Fibroblast of peridontal ligament (primary cell): ENCODE measurements around the gene RAB13.
A peak's percentile ranks its signal among the peaks of the same experiment; 100 is the strongest.
"Not testable (repeated sequence)": the region's sequence is repeated elsewhere in the genome, so short reads cannot be mapped to it uniquely, and the experiment has no call there.

Source experiments
- DNase-seq: peaks from one replicate; pipeline ENCODE4 v3.0.0-alpha.2; 2010; ENCODE audit errors: extremely low read depth

RAB13 gene

DNA sequence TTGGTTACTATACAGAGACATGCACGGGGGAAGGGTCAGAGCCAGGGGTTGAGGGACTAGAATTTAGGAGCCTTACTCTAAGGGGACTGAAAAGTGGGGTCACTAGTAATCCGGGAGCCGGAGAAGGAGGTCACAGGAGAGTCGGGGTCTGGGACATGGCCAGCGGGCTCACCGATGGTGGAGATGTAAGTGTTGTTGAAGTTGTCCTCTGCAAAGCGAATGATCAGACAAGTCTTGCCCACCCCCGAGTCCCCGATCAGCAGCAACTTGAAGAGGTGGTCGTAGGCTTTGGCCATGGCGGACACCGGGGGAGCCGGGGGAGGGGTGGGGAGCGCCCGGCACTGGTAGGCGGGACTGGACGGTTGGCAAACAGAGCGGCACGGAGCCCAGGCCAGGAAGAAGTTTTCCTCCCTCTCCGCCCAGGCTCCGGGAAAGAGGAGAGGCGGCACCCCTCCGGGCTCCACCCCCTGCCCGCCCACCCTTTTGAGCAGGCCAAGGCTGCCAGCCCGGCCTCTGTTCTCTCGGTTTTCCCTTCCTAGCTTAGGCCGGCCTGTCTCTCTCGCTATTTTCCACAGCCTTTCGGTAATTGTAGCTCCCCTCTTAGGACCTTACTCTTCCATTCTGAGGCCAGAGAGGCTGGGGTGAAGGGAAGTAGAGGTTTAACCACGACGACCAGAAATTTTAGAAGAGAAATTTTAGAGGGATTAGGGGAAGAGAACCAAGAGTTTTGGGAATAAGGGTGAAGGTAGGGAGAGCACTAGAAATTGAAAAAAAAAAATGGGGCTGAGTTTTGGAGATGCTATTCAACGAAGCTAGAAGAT is at the start of gene RAB13:
Gene RAB13 (minus strand): TSS at position 399 of the 821 bp plus-strand sequence. CDS start 103 bp downstream, at position 296.
- DNase-seq: peak; percentile 82

DNA sequence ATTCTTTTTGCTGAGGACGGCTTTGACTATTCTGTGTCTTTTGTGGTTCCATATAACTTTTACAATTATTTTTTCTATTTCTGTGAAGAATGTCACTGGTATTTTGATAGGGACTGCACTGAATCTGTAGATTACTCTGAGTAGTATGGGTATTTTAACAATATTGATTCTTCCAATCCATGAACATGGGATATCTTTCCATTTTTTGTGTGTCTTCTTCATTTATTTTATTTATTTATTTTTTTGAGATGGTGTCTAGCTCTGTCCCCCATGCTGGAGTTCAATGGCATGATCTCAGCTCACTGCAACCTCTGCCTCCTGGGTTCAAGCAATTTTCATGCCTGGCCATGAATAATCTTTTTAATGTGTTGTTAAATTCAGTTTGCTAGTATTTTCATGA is 47.6 kb upstream of the RAB13 start:
- DNase-seq: not testable (repeated sequence)

DNA sequence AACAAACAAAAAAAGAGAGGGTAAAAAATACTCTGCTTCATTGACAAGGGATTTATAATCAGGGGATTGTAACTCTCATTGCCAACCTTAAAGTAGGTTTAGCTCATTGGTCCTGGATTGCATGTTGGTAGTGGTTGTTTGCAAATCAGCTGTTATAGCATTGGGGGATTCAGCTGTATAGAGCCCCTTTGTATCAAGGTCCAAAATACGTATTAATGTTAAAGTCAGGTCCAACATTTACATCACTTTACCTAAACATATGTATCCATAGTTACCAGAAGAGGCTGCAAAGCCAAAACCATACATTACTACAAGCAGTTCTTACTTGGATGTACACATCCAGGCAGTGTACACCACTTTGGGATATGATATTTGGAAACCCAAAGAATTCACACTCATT is 33.8 kb upstream of the RAB13 start:
- DNase-seq: no peak

DNA sequence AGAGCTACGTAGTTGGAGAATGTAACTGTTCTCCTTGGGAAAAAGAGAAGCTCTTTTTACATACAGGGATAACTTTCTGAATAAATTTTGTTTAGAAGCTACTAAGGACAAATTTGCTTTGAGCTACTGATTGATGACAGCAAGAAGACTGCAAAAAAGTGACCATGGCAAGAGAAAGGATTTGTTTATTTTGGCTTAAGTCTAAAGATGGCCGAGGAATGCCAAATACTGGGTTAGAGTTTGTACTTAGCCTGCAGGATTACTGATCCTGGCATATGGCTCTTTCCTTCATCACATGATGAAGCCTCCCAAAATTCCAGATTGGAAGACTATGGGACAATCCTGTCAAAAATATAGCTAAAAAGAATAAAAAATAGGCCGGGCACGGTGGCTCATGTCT is 33.1 kb upstream of the RAB13 start:
- DNase-seq: no peak

DNA sequence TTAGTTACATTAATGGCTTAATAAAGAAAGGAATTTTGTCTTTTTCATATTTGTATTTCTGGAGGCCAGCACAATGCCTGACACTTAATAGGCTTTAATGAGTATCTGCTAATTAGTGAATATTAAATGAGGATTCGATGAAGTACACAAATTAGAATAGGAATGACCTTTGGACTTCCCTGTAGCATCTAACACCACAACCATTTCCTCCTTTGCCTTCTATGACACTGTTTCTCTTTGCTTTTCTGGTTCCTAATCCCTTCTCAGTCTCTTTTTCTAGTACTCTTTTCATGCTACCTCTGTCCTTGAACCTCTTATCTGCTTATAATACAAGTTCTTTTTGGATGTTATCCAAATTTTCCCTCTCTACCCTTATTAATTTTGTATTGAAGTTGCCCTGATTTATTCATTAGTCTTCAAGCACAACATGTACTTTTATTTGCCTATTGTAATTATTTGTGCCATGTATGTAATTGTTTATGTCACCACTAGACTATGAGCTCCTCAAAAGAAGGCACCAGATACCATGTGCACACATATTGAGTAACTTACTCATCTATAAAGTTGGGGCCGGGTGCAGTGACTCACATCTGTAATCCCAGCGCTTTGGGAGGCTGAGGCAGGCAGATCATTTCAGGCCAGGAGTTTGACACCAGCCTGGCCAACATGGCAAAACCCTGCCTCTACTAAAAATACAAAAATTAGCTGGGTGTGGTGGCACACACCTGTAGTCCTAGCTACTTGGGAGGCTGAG is 28.2 kb upstream of the RAB13 start:
- peak; percentile 65 for DNase-seq

DNA sequence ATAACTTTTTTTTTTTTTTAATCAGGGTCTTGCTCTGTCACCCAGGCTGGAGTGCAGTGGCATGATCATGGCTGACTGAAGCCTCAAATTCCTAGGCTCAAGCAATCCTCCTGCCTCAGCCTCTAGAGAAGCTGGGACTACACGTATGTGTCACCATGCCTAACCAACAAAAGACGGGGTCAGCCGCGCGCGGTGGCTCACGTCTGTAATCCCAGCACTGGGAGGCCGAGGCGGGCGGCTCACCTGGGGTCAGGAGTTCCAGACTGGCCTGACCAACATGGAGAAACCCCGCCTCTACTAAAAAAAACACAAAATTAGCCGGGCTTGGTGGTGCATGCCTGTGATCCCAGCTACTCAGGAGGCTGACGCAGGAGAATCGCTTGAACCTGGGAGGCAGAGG is 26.4 kb upstream of the RAB13 start:
- DNase-seq: not testable (repeated sequence)

DNA sequence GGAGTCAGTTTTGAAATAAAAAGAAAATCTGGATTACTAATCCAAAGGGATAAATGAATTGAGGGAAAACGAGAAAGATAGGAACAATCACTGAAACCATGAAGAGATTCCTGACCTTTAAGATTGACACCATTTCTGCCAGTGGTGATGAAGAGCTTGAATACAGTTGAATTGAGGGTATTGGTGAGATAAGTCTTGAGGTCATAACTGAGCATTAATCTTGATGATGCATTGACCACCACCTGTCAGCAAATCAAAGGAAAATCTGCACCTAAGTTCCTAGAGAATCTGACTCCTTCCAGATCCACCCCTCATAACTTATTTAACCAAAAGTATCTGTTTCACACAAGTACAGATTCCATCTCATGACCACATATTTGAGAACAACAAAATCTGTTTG is 26.0 kb upstream of the RAB13 start:
- DNase-seq: no peak

DNA sequence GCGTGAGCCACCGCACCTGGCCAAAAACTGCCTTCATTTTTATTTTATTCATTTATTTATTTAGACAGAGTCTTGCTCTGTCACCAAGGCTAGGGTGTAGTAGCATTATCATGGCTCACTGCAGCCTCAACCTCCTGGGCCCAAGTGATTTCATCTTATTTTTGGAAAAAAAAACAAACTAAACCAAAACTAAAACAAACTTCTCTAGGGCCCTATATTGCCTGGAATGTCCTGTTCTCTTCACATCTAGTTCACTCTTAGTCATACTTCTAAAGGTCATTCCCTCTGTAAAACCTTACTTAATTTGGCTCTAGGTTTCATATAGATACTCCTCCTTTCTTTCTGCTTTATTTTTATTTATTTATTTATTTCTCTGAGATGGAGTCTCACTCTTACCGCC is 20.0 kb upstream of the RAB13 start:
- DNase-seq: peak; percentile 81

DNA sequence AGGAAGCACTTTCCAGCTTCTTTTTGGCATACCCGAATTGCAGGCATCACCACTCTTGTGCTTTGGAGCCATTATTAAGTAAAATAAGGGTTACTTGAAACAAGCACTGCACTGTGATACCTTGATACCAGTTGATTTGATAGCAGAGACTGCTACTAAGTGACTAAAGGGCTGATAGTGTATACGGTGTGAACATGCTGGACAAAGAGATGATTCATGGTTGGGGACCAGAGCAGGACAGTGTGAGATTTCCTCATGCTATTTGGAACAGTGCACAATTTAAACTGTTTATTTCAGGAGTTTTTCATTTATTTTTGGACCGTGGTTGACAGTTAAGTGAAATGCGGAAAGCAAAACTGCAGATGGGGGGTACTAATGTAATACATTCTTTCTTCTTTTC is 14.3 kb upstream of the RAB13 start:
- no peak for DNase-seq

DNA sequence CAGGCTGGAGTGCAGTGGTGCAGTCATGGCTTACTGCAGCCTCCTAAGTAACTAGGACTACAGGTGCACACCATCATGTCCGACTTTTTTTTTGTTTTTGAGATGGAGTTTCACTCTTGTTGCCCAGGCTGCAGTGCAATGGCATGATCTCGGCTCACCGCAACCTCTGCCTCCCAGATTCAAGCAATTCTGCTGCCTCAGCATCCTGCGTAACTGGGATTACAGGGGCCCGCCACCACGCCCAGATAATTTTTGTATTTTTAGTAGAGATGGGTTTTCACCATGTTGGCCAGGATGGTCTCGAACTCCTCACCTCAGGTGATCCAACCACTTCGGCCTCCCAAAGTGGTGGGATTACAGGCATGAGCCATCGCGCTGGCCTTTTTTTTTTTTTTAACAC is 10.7 kb upstream of the RAB13 start:
- not testable (repeated sequence) for DNase-seq

DNA sequence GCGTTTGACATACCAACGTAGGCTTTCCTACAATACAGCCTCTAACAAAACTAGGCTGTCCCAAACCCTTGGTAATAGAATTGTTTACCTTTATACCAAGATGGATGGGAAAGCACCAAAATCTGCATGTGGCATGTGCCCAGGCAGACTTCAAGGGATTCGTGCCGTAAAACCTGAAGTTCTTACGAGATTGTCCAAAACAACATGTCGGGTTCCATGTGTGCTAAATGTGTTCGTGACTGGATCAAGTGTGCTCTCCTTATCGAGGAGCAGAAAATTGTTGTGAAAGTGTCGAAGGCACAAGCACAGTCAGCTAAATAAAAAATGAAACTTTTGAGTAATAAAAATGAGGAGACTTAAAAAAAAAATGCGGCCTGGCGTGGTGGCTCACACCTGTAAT is 9.5 kb upstream of the RAB13 start:
- DNase-seq: no peak

DNA sequence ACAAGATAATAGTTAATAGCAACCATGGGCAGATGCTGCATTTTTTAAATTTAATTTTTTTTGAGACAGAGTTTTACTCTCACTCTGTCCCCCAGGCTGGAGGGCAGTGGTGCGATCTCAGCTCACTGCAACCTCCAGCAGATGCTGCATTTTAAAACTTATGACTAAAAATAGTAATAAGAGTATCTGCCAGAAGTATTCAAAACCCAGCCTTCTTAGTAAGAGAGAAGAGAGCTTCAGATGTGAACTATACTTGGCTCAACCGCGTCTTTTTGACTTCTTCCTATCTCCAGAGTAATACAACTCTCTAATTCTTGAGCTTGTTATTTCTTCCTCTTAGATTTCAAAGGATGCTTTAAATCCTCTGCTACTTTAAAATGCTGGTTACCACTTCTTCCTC is 9.1 kb upstream of the RAB13 start:
- DNase-seq: no peak

DNA sequence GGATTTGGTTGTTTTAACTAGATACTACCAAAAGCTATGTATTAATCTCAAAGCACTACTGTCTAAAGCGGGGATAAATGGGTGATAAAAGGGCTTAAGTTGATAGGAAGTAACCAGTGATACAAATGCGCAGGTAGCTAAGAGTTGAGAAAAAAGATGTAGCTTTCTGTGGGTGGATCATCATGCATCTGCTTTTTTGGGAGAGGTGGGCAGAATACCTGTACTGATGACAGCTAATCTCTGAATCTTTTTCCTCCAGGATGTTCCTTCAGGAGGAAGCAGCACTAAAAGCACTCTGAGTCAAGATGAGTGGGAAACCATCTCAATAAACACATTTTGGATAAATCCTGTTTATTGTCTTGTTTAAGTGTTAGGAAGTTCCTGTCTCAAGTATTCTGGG is 5.7 kb upstream of the RAB13 start:
- DNase-seq: no peak

DNA sequence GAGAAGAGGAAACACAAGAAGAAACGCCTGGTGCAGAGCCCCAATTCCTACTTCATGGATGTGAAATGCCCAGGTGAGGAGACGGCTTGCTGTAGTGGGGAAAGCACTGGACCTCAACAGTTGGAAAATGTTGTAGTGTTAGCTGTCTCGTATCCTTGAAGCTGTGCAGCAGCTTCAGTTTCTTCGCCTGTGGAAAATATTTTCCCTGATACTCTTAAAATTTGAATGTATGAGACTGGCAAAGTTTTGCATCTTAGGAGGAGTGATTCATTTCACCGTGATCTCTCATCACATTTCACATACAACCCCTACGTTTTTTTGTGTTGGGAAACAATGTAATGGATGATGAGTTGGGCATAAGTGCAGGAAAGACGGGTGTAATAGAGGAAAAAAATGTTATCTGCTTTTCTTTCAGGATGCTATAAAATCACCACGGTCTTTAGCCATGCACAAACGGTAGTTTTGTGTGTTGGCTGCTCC is 5.1 kb upstream of the RAB13 start:
- no peak for DNase-seq

DNA sequence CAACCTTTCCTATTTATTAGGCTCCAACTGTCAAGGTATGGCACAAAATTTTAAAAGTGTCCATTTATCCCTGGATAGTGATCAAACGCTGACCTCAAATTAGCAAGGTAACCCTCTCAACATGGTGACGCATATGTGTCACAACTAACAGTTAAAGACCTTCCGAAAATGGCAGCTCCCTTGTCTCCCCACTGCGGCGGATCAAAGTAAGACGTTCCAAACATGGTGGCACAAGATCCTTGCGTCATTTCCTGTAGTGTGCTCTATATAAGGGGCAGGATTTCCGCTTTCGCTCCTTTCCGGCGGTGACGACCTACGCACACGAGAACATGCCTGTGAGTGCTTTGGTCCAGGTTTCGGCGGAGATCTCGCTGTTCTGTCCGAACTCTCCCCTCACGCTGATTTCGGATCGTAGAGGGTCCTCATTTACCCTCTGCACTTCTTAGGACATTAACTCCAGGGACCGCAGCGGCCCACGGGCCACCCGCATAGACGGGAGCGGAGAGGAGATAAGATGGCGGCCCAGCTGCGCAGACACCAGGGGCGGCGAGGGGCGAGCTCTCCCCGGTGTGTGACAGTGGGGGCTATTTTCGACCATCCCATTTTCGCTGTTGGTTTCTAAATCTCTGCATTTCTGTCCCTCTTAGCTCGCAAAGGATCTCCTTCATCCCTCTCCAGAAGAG is 4.5 kb upstream of the RAB13 start, which contains the start of gene RPS27:
Gene RPS27 (plus strand): TSS at position 295 of the 683 bp plus-strand sequence. CDS start 35 bp downstream, at position 330.
- peak; percentile 99 for DNase-seq

DNA sequence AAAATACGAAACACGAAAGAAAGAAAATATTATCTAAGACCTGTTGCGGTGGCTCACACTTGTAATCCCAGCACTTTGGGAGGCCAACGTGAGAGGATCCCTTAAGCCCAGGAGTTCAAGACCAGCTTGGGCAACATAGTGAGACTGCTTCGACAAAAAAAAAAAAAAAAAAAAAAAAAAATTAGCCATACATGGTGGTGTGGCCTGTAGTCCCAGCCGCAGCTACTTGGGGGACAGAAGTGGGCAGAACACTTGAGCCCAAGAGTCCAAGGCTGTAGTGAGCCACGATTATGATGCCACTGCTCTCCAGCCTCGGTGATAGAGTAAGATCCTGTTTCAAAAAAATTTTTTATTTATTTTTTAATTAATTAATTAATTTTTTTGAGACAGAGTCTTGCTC is 1.5 kb upstream of the RAB13 start:
- DNase-seq: no peak

DNA sequence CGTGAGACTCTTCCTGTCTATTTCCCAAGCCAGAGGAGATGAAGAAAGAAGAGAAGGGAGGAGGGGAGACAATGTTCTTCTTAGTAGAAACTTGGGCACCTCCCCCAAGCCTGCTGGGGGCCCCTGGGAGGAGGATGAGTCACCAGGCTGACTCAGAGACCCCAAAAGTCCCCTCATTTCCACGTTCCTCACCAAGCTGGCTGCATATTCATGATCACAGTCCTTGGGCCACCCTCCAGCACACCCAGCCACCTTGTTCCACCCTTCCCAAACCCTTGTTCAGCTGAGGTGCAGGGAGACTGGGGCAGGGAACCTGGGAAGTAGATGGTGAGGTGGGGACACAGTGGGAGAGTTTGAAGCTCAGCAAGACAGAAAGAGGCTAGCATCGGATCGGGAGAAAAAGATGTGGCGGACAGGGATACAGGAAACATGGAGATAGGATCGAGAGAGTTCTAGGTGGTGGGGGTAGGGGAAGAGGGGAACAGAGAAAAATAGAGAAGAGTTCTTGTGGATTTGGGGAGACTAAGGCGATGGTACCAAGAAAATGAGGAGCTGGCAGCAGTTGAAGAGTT is 712 bp downstream of the RAB13 start:
- DNase-seq: peak; percentile 79

DNA sequence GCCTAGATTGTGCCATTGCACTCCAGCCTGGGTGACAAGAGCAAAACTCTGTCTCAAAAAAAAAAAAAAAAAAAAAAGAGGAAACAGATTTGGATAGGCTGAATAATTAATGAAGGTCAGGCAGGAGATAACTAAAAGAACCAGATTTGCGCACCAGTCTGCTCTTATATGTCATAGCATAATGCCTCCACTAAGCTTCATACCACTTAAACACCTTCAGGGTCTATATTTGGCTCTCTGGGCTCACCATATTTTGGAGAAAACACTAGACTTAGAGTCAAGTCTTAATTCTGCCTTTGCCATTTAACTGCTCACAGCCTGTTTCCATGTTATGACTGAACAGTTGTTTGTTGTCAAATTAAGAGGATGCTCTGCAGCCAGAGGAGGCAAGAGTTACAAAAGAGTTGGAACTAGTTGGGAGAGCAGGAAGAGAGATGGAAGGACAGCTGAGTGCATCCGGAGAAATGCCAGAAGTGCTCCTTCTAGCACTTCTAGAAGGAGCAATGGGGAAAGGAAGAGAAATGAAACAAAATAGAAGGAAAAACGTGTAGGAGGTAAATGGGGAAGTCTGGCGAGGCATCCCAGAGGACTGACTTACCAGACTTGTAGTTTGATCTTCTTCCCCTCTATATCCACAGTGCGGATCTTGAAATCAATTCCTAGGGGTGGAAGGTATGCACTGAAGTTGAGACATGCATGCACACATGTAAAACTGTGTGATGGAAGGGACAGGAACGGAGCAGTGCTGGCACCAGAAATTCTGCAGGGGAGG is 1.8 kb downstream of the RAB13 start:
- no peak for DNase-seq

DNA sequence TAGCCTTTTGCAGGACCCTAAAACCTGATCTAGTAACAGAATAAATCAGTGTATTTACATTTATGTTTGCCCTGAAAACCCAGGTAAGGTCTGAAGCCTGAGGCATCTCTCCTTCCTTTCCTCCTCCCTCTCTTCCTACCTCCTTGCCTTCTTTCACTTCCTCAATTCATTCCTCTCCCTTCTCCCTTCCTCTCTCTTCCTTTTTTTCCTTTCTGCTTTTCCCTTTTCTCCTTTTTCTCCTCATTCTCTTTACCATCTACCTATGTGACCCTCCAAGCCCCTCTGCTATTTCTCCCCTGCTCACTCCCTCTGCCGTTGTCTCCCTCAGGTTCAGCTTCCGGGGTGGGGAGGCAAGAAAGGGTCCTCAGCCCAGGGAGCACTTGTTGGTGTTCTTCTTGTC is 4.4 kb downstream of the RAB13 start:
- not testable (repeated sequence) for DNase-seq

DNA sequence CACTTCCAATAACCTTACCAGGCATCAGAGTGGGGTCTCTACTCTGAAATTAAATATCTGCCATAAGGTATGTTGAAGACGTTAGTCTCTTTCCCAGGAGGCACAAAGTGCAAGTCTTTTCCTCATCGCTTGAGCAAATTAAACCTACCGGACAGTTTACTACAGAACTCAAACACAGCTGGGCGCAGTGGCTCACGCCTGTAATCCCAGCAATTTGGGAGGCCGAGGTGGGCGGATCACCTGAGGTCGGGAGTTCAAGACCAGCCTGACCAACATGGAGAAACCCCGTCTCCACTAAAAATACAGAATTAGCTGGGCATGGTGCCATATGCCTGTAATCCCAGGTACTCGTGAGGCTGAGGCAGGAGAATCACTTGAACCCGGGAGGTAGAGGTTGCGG is 7.0 kb downstream of the RAB13 start:
- not testable (repeated sequence) for DNase-seq

DNA sequence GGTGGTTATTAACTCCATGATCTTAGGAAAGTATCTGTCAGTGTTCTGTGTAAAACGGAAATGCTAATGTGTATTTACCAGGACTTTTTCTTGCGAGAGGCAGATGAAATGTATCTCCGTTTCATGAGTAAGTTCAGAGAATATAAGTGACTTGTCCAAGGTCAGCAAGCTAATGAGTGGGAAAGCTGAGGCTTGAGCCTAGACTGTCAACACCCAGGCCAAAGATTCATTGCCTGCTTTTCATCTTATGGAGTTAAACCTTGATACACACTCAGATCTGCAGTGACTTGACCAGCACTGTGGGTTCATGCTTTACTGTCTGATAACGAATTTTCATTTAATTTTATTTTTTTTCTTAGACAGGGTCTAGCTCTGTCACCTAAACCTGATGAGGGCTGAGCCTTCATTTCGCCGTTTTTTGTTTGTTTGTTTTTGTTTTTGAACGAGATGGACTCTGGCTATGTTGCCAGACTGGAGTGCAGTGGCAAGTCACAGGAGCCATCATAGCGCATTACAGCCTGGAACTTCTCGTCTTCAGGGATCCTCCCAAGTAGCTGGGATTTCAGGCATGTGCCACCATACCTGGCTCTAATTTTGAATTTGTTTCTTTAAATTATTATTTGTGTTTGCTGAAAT is 7.7 kb downstream of the RAB13 start:
- DNase-seq: no peak
